MM.1S (cell line): ENCODE data around the gene BSN.

Experiments used
- DNase-seq: peaks from one replicate; pipeline ENCODE4 v3.0.0-alpha.2; 2015
- H2AFZ ChIP-seq: fragments of 300-600 bp; sonication (generic); 2 replicates; pipeline ENCODE4 v1.6.0; 2016; ENCODE audit warnings: antibody characterized with exemption, low read length
- H3F3A ChIP-seq: fragments of 300-600 bp; sonication (generic); 2 replicates; pipeline ENCODE4 v1.6.1; 2016; ENCODE audit warnings: mild to moderate bottlenecking, antibody characterized with exemption, low read length, moderate library complexity, mixed read lengths; ENCODE audit not compliant: insufficient read depth
- H3K27ac ChIP-seq: fragments of 300-600 bp; sonication (generic); 2 replicates; pipeline ENCODE4 v1.5.1; 2016; ENCODE audit warnings: mild to moderate bottlenecking, low read length
- H3K27me3 ChIP-seq: fragments of 300-600 bp; sonication (generic); replicated peaks from 2 replicates; pipeline ENCODE4 v1.6.0; 2016; ENCODE audit warnings: low read length; ENCODE audit not compliant: insufficient read depth
- H3K36me3 ChIP-seq: fragments of 300-600 bp; sonication (generic); replicated peaks from 2 replicates; pipeline ENCODE4 v1.6.1; 2016; ENCODE audit warnings: mild to moderate bottlenecking, low read length, mixed read lengths; ENCODE audit not compliant: insufficient read depth
- H3K4me1 ChIP-seq: fragments of 300-600 bp; sonication (generic); 2 replicates; pipeline ENCODE4 v1.6.1; 2016; ENCODE audit warnings: low read length, mixed read lengths
- H3K4me2 ChIP-seq: fragments of 300-600 bp; sonication (generic); 2 replicates; pipeline ENCODE4 v1.6.0; 2016; ENCODE audit warnings: low read depth, low read length
- H3K4me3 ChIP-seq: fragments of 300-600 bp; sonication (generic); 2 replicates; pipeline ENCODE4 v1.5.1; 2016; ENCODE audit warnings: low read length, mixed read lengths
- H3K79me2 ChIP-seq: fragments of 300-600 bp; sonication (generic); 2 replicates; pipeline ENCODE4 v1.6.1; 2016; ENCODE audit warnings: mixed run types, low read length, mixed read lengths
- H3K9ac ChIP-seq: fragments of 300-600 bp; sonication (generic); 2 replicates; pipeline ENCODE4 v1.6.1; 2016; ENCODE audit warnings: low read length, mixed read lengths
- H3K9me2 ChIP-seq: fragments of 300-600 bp; sonication (generic); replicated peaks from 2 replicates; pipeline ENCODE4 v1.6.1; 2016; ENCODE audit warnings: mild to moderate bottlenecking, low read length, mixed read lengths; ENCODE audit not compliant: insufficient read depth
- H3K9me3 ChIP-seq: fragments of 300-600 bp; sonication (generic); replicated peaks from 2 replicates; pipeline ENCODE4 v1.6.1; 2016; ENCODE audit warnings: mild to moderate bottlenecking, low read length, mixed read lengths; ENCODE audit not compliant: insufficient read depth
- H4K20me1 ChIP-seq: fragments of 300-600 bp; sonication (generic); 2 replicates; pipeline ENCODE4 v1.6.1; 2016; ENCODE audit warnings: mild to moderate bottlenecking, low read length, moderate library complexity, mixed read lengths; ENCODE audit not compliant: insufficient read depth
- EZH2 ChIP-seq: fragments of 300-600 bp; sonication (generic); optimal IDR thresholded peaks from 2 replicates; pipeline ENCODE3; 2017; ENCODE audit warnings: low read depth, mild to moderate bottlenecking, antibody characterized with exemption, low read length, mixed read lengths
- EZH2phosphoT487 ChIP-seq: fragments of 300-600 bp; sonication (generic); IDR thresholded peaks from 2 replicates; pipeline ENCODE4 v1.6.1; 2018; ENCODE audit warnings: antibody characterized with exemption, low read length
- TF ChIP-seq, protein P1 (sequence below): fragments of 300-600 bp; sonication (generic); IDR thresholded peaks from 2 replicates; pipeline ENCODE4 v1.5.1; 2016; ENCODE audit warnings: antibody characterized with exemption, low read length, mixed read lengths

BSN gene

DNA sequence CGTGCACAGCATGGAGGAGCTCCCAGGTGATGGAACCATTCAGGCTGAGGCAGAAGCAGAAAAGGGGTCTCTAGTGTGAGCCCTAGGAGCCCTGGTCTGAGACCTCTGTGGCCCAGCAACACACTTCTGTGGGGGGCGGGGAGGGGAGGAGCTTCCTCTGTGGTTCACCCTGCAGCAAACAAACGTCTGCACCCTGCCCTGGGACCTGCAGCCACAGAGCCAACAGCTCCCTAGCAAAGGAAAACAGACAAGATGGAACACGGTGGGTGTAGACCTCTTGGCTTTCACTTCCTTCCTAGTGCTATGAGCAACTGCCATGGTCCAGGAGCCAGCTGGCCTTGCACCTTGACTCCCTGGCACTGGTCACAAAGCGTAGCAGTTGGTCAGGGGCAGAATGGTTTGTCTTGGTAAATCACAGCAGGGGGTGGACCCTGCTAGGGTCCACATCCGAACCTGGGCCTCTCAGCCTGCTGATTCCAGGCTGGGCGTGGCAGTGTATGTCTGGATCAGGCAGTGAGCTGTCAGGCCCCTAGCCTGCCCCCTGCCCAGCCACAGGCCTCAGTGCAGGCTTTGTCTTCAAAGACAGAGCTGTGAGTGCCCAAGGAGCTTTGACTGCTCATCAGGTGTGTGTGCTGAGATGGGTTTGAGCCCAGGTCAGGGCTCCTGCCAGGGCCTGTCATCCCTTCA is 158.5 kb downstream of the BSN start:
- Histone ChIP-seq H3K4me2 (no peak overlapping the region), H3K9me2 (no peaks in the 10 kb centered on the region), H3K27ac (no peak overlapping the region), H3K9me3 (no peaks in the 10 kb centered on the region), H2AFZ (no peak overlapping the region), H3F3A (no peaks in the 10 kb centered on the region), H3K27me3 (no peaks in the 10 kb centered on the region), H3K79me2 (no peaks in the 10 kb centered on the region), H3K36me3 (no peaks in the 10 kb centered on the region), H3K9ac (no peak overlapping the region), H3K4me3 (no peak overlapping the region), H4K20me1 (no peaks in the 10 kb centered on the region), H3K4me1 (no peaks in the 10 kb centered on the region)
- no peak for DNase-seq
- TF ChIP-seq EZH2phosphoT487 (no peak), EZH2 (no peak)
- TF ChIP-seq, protein P1, sequence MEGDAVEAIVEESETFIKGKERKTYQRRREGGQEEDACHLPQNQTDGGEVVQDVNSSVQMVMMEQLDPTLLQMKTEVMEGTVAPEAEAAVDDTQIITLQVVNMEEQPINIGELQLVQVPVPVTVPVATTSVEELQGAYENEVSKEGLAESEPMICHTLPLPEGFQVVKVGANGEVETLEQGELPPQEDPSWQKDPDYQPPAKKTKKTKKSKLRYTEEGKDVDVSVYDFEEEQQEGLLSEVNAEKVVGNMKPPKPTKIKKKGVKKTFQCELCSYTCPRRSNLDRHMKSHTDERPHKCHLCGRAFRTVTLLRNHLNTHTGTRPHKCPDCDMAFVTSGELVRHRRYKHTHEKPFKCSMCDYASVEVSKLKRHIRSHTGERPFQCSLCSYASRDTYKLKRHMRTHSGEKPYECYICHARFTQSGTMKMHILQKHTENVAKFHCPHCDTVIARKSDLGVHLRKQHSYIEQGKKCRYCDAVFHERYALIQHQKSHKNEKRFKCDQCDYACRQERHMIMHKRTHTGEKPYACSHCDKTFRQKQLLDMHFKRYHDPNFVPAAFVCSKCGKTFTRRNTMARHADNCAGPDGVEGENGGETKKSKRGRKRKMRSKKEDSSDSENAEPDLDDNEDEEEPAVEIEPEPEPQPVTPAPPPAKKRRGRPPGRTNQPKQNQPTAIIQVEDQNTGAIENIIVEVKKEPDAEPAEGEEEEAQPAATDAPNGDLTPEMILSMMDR: no peak

DNA sequence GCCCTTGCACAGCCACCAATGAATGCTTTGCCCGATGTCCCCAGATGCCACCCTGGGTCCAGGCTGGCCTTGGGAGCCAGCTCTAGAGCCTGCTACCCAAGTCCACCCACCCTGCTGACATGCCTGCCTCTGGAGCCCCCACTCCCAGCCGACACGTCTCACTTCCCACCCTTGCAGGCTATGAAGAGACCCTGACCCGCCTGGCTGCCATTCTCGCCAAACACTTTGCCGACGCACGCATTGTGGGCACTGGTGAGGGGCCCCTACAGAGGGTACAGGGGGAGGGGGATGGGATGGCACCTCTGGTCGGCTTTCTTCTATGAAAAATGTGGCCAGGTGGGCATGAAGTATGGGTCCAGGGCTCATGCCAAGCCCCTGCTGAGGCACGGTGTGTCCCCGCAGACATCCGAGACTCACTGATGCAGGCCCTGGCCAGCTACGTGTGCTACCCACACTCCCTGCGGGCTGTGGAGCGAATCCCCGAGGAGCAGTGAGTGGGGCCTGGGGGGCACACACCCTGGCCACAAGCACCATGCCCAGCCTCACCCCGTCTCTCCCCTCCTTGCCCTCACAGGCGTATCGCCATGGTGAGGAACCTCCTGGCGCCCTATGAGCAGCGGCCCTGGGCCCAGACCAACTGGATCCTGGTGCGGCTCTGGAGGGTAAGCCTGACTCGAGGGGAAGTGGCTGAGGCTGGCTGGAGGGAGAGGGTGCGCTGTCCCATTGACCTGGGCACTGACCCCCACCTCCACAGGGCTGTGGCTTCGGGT is 159.2 kb downstream of the BSN start:
- TF ChIP-seq EZH2 (no peak), EZH2phosphoT487 (no peak)
- TF ChIP-seq, protein P1: no peak
- Histone ChIP-seq H3K9me3 (no peaks in the 10 kb centered on the region), H3K27me3 (no peaks in the 10 kb centered on the region), H3K36me3 (no peaks in the 10 kb centered on the region), H3K79me2 (no peaks in the 10 kb centered on the region; the same call in 1 of the 2 replicates), H3K9ac (no peak overlapping the region), H3K9me2 (no peaks in the 10 kb centered on the region), H3F3A (no peaks in the 10 kb centered on the region), H3K4me1 (no peaks in the 10 kb centered on the region), H4K20me1 (no peaks in the 10 kb centered on the region), H2AFZ (no peak overlapping the region), H3K27ac (no peak overlapping the region), H3K4me2 (no peak overlapping the region), H3K4me3 (no peak overlapping the region)
- DNase-seq: no peak

DNA sequence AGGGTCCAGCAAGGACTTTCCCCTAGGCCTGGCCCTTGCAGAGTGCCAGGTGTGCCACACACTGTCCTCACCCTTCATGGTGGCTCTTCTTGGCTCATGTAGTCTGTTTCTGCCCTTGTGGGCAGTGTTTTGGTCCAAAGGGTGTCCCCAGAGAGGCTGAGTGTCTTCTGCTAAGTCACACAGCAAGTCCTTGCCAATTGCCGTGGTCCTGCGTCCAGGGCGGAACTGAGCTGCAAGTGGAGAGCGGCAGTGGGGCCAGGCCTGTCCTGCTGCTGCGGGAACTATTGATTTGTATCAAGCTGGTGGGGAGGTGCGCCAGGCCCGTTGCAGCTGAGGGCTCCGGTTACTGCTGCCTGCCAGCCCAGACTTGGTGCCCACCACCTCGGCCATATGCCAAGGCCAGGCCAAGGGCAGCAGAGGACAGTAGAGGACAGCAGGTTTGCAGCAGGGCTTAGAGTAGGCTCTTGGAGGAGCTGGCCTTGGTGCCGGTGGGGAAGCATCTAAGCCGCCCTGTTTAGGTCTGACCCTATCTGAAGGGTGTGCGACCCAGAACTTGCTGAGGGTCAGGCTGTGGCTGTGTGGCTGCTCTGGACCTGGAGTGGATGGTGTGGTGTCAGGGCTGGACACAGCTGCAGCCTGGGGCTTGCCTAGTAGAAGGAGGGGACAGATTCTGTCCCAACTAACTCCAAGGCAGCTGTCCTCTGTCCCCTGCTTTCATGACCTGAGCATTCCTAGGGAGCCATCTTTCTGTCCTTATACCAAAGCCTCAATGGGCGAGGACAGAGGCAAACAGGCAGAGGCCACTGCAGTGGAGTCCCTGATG is 160.7 kb downstream of the BSN start:
- TF ChIP-seq EZH2: no peak
- TF ChIP-seq EZH2phosphoT487: no peak
- TF ChIP-seq, protein P1: no peak
- H3F3A ChIP-seq: no peaks in the 10 kb centered on the region
- H4K20me1 ChIP-seq: no peaks in the 10 kb centered on the region
- H3K9me2 ChIP-seq: no peaks in the 10 kb centered on the region
- H3K4me3 ChIP-seq: no peak overlapping the region
- no peak overlapping the region for H3K9ac ChIP-seq
- H3K9me3 ChIP-seq: no peaks in the 10 kb centered on the region
- no peak overlapping the region for H3K4me2 ChIP-seq
- H3K36me3 ChIP-seq: no peaks in the 10 kb centered on the region
- no peak for DNase-seq
- no peaks in the 10 kb centered on the region for H3K4me1 ChIP-seq
- H3K27ac ChIP-seq: no peak overlapping the region
- no peaks in the 10 kb centered on the region for H3K27me3 ChIP-seq
- H2AFZ ChIP-seq: no peak overlapping the region
- no peaks in the 10 kb centered on the region; the same call in 1 of the 2 replicates for H3K79me2 ChIP-seq
